Endodermal cell (in vitro differentiated cells): ENCODE data around the gene SLC25A22. TPM values are rescaled to one million over a fixed set of nuclear protein-coding genes. Genes with fewer than 3 reads are reported as not detected.
A peak's percentile ranks its signal among the peaks of the same experiment; 100 is the strongest.

ENCODE experiments used
- DNase-seq: peaks from one replicate; pipeline ENCODE4 v3.0.0-alpha.2; 2017
- H3K27ac ChIP-seq: 2 replicates; pipeline ENCODE4 v1.5.1; 2013; ENCODE audit warnings: mild to moderate bottlenecking, low read depth, low read length, moderate library complexity
- H3K27me3 ChIP-seq: 2 replicates; pipeline ENCODE4 v1.6.1; 2013; ENCODE audit warnings: mild to moderate bottlenecking, low read length, moderate library complexity; ENCODE audit not compliant: insufficient read depth, control insufficient read depth, poor library complexity, severe bottlenecking
- H3K36me3 ChIP-seq: 2 replicates; pipeline ENCODE4 v1.7.0; 2013; ENCODE audit warnings: mild to moderate bottlenecking, low read length, moderate library complexity; ENCODE audit not compliant: control insufficient read depth, insufficient read depth
- H3K4me1 ChIP-seq: one replicate; pipeline ENCODE4 v1.7.0; 2013; ENCODE audit warnings: low read length; ENCODE audit not compliant: control insufficient read depth, insufficient read depth
- H3K4me3 ChIP-seq: 2 replicates; pipeline ENCODE4 v1.5.1; 2013; ENCODE audit warnings: mild to moderate bottlenecking, low read length, moderate library complexity
- H3K9ac ChIP-seq: 2 replicates; pipeline ENCODE4 v1.6.1; 2013; ENCODE audit warnings: mild to moderate bottlenecking, low read length, moderate library complexity; ENCODE audit not compliant: poor library complexity, severe bottlenecking; ENCODE audit errors: extremely low read depth
- H3K9me3 ChIP-seq: 2 replicates; pipeline ENCODE4 v1.6.1; 2013; ENCODE audit warnings: mild to moderate bottlenecking, low read length, moderate library complexity; ENCODE audit not compliant: control insufficient read depth
- H3K27ac Mint-ChIP-seq: 2 replicates; pipeline ENCODE4 v1.8.0; 2020; ENCODE audit warnings: mixed read lengths
- H3K27me3 Mint-ChIP-seq: 2 replicates; pipeline ENCODE4 v1.8.0; 2021; ENCODE audit warnings: mild to moderate bottlenecking, mixed read lengths; ENCODE audit not compliant: insufficient read depth
- H3K36me3 Mint-ChIP-seq: 2 replicates; pipeline ENCODE4 v1.8.0; 2020; ENCODE audit warnings: low read depth, mixed read lengths
- H3K4me1 Mint-ChIP-seq: 2 replicates; pipeline ENCODE4 v1.8.0; 2020; ENCODE audit warnings: mixed read lengths
- H3K4me3 Mint-ChIP-seq: 2 replicates; pipeline ENCODE4 v1.8.0; 2020; ENCODE audit warnings: mild to moderate bottlenecking, moderate library complexity, mixed read lengths
- H3K9me3 Mint-ChIP-seq: 2 replicates; pipeline ENCODE4 v1.8.0; 2020; ENCODE audit warnings: mild to moderate bottlenecking, mixed read lengths
- CTCF ChIP-seq: fragments of 200-600 bp; sonication (generic); conservative IDR thresholded peaks from 2 replicates; pipeline ENCODE4 v1.5.0; 2021; ENCODE audit warnings: antibody characterized with exemption, mild to moderate bottlenecking
- WGBS, 2 experiments: methylation state at CpG; one replicate each; pipeline versions ENCODE4 v1.1.5 to v1.1.7; 2013; ENCODE audit warnings: missing lambda C conversion rate in 2 of 2, mixed read lengths in 1 of 2; ENCODE audit not compliant: insufficient coverage in 1 of 2, insufficient read length in 1 of 2; 5-methylcytosine and 5-hydroxymethylcytosine counted together
- total RNA-seq, 2 donors: library from RNA; stranded (reverse); fragmentation: NEBNext Ultra II Directional in 1 of 2; extraction: Animal tissue kit (Norgen Biotek cat#: 25700) in 1 of 2; gene quantifications; 2 replicates in 1 of 2; 3 replicates in 1 of 2; pipeline ENCODE4 v1.2.1, GENCODE V29; 2021

The SLC25A22 gene
- total RNA-seq, 2 donors from 2014 or later: 46.5 to 56.2 TPM

- no peak for TF ChIP-seq CTCF
- Mint-ChIP-seq H3K27ac (no peak overlapping the region), H3K4me3 (peak overlapping the region; percentile 63), H3K9me3 (no peaks in the 10 kb centered on the region), H3K27me3 (no peaks in the 10 kb centered on the region), H3K36me3 (peaks cover 6% of the 10 kb centered on the region), H3K4me1 (peaks cover 6% of the 10 kb centered on the region)
- Histone ChIP-seq H3K27me3 (no peaks in the 10 kb centered on the region), H3K36me3 (peaks cover 5% of the 10 kb centered on the region), H3K4me3 (peak overlapping the region; percentile 84), H3K27ac (no peak overlapping the region), H3K9me3 (no peaks in the 10 kb centered on the region), H3K4me1 (no peaks in the 10 kb centered on the region), H3K9ac (peak overlapping the region; percentile 34)
- WGBS, 2 experiments: 39 to 50% methylated on average over 7 to 18 of the region's 18 CpGs
- DNase-seq: peak; percentile 66
These were observed 6.5 kb upstream of the SLC25A22 start for GRCh38 chr11:804599-804964.

DNA sequence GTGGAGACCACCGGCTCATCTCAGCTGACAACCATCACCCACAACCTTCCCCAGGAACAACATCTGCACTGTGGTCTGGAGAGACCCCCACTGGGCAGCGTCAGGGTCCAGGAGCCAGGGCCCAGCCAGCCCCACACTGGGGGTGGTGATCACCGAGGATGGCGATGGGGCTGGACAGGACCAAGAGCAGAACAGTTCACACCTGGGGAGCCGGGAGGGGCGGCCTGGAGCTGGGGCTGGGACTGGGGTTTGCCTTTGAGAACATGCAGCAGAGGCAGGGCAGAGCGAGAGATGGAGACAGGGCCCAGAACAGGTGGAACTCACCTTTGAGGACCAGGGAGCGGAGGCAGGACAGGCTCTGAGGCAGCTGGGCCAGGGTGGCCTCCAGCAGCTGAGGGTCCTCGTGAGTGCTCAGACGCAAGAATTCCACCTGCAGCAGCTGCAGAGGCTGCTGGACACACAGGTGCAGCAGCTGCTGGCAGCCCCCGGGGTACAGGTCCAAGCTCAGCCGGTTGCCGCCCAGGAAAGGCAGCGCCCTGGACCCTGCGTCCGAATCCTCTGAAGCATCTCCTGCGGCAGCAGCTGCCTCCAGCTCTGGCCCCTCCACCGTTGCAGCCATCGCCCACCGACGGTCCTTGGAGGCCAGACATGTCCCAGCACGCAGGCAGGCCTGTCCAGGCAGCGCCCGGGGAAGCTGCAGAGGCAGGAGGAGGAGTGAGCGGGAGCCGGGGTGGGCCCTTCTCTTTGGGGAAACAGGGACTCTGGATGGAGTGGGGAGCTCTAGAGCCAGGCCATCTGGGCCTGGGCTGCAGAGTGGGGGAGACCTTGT is 5.9 kb upstream of the SLC25A22 start:
- peak; percentile 68 for DNase-seq
- Histone ChIP-seq H3K9me3 (no peaks in the 10 kb centered on the region), H3K36me3 (peaks cover 5% of the 10 kb centered on the region), H3K27ac (no peak overlapping the region), H3K9ac (peak overlapping the region; percentile 34), H3K4me3 (peak overlapping the region; percentile 84), H3K27me3 (no peaks in the 10 kb centered on the region), H3K4me1 (no peaks in the 10 kb centered on the region)
- Mint-ChIP-seq H3K36me3 (peaks cover 6% of the 10 kb centered on the region), H3K27me3 (no peaks in the 10 kb centered on the region), H3K4me1 (peaks cover 5% of the 10 kb centered on the region), H3K27ac (no peak overlapping the region), H3K9me3 (no peaks in the 10 kb centered on the region), H3K4me3 (peak overlapping the region; percentile 63)
- WGBS, 2 experiments: 74 to 85% methylated on average over 16 to 26 of the region's 26 CpGs
- TF ChIP-seq CTCF: no peak

DNA sequence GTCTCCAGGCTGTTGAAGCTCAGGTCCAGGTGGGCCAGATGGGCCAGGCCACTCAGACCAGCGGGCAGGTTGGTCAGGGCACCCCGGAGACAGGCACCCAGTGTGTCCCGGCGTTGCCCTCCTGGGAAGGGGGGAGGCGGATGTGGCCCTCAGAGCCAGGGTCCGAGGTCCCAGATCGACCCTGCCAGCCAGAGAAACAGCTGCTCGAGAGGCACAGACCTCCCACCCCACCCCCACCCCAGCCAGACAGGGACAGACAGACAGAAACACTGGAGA is 5.3 kb upstream of the SLC25A22 start:
- Histone ChIP-seq H3K36me3 (peaks cover 5% of the 10 kb centered on the region), H3K27ac (no peak overlapping the region), H3K9ac (no peak overlapping the region), H3K9me3 (no peaks in the 10 kb centered on the region), H3K27me3 (no peaks in the 10 kb centered on the region), H3K4me3 (no peak overlapping the region), H3K4me1 (no peaks in the 10 kb centered on the region)
- Mint-ChIP-seq H3K27ac (no peak overlapping the region), H3K27me3 (no peaks in the 10 kb centered on the region), H3K4me1 (no peaks in the 10 kb centered on the region), H3K4me3 (peak overlapping the region; percentile 63), H3K36me3 (peaks cover 6% of the 10 kb centered on the region), H3K9me3 (no peaks in the 10 kb centered on the region)
- no peak for DNase-seq
- 89 to 94% methylated on average over 4 of the region's 8 CpGs for WGBS, 2 experiments
- TF ChIP-seq CTCF: no peak
